Immature natural killer cell (primary cell): ENCODE measurements around the gene ARMC8. TPM values are rescaled to one million over a fixed set of nuclear protein-coding genes. Genes with fewer than 3 reads are reported as not detected.
A peak's percentile ranks its signal among the peaks of the same experiment; 100 is the strongest.
"Not testable (repeated sequence)": the region's sequence is repeated elsewhere in the genome, so short reads cannot be mapped to it uniquely, and the experiment has no call there.

Source experiments
- DNase-seq, 3 donors: peaks; one replicate each; pipeline ENCODE4 v3.0.0; 2022; ENCODE audit warnings: mixed read lengths in 1 of 3
- H3K27ac Mint-ChIP-seq, 6 donors: one replicate each; pipeline ENCODE4 v1.8.0; 2020; ENCODE audit warnings: mixed read lengths in 6 of 6, mild to moderate bottlenecking in 5 of 6, inconsistent platforms in 4 of 6, moderate library complexity in 3 of 6
- H3K27me3 Mint-ChIP-seq, 3 donors: one replicate each; pipeline ENCODE4 v1.8.0; 2020 to 2021; ENCODE audit warnings: low read depth in 3 of 3, mild to moderate bottlenecking in 3 of 3, mixed read lengths in 3 of 3, moderate library complexity in 3 of 3, inconsistent platforms in 1 of 3
- H3K36me3 Mint-ChIP-seq, 3 donors: one replicate each; pipeline ENCODE4 v1.8.0; 2020; ENCODE audit warnings: mixed read lengths in 3 of 3, inconsistent platforms in 2 of 3, mild to moderate bottlenecking in 2 of 3
- H3K4me1 Mint-ChIP-seq, 2 donors: one replicate each; pipeline ENCODE4 v1.8.0; 2020; ENCODE audit warnings: inconsistent platforms in 2 of 2, mild to moderate bottlenecking in 2 of 2, mixed read lengths in 2 of 2, moderate library complexity in 1 of 2
- H3K4me3 Mint-ChIP-seq, 5 donors: one replicate each; pipeline ENCODE4 v1.8.0; 2020; ENCODE audit warnings: mild to moderate bottlenecking in 5 of 5, mixed read lengths in 5 of 5, inconsistent platforms in 3 of 5, moderate library complexity in 3 of 5
- H3K9me3 Mint-ChIP-seq, 6 donors: one replicate each; pipeline ENCODE4 v1.8.0; 2020; ENCODE audit warnings: mild to moderate bottlenecking in 6 of 6, mixed read lengths in 6 of 6, inconsistent platforms in 4 of 6, moderate library complexity in 3 of 6
- polyA plus RNA-seq, 3 donors: library from polyadenylated mRNA; unstranded; fragments of 300-500 nt; fragmentation: Illumina TruSeq; gene quantifications; one replicate each; pipeline ENCODE4 v1.2.3, GENCODE V29; 2021

The ARMC8 gene, protein sequence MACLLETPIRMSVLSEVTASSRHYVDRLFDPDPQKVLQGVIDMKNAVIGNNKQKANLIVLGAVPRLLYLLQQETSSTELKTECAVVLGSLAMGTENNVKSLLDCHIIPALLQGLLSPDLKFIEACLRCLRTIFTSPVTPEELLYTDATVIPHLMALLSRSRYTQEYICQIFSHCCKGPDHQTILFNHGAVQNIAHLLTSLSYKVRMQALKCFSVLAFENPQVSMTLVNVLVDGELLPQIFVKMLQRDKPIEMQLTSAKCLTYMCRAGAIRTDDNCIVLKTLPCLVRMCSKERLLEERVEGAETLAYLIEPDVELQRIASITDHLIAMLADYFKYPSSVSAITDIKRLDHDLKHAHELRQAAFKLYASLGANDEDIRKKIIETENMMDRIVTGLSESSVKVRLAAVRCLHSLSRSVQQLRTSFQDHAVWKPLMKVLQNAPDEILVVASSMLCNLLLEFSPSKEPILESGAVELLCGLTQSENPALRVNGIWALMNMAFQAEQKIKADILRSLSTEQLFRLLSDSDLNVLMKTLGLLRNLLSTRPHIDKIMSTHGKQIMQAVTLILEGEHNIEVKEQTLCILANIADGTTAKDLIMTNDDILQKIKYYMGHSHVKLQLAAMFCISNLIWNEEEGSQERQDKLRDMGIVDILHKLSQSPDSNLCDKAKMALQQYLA
- 10 to 100 TPM; 33.5 to 61.1 (median 34.1) TPM for polyA plus RNA-seq

DNA sequence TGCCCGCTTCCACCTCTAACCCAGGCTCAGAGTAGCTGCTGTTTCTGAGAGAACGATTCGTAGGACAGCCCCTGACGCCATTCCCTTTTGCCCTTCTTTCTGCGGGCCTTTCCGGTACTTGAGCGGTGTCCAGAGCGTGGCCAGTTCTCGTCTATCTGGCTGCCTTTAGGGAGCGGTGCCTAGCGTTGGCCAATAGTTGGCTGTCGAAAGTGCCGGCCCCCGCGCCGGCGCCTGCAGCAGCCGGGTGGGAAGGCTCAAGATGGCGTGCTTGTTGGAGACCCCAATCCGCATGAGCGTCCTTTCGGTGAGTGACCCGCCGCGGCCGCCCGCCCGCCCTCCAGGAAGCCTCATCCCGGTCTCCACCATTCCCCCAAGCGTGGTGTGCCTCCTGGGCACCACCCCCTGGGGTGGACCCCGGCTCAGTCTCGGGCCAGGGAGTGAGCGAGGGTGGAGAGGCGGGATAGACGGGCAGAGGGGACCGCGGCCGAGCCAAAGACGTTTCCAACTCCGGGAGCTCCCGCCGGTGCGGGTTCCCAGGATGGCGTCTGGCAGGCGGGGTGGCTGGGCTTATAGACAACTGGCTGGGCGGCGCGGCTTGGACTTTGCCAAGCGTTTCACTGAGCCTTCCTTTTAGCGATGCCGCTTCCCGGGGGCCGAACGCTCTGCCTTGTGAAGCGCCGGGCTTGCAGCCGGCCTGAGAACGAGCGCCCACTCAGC lies at the start of gene ARMC8:
Gene ARMC8, plus strand, starts transcription at position 6 of the 717 bp plus-strand sequence. Its CDS starts 254 bp downstream, at position 260.
- Mint-ChIP-seq H3K27ac (peak within 1 kb of the TSS; percentile 87 to 98 (median 94)), H3K36me3 (peaks cover 0 to 4% (median 0%) of the 10 kb centered on the region in 3 donors), H3K4me3 (peak within 1 kb of the TSS; percentile 96 to 99 (median 98)), H3K9me3 (no peaks in the 10 kb centered on the region), H3K4me1 (peaks cover 40 to 55% of the 10 kb centered on the region in 2 donors), H3K27me3 (peaks cover 6 to 14% (median 7%) of the 10 kb centered on the region in 3 donors)
- DNase-seq, result no peak

GRCh38 chr3:138137861-138138260 lies 49.2 kb upstream of the ARMC8 start:
- no peaks in the 10 kb centered on the region for H3K9me3 Mint-ChIP-seq
- H3K27ac Mint-ChIP-seq, result no peak overlapping the region
- no peaks in the 10 kb centered on the region for H3K36me3 Mint-ChIP-seq
- H3K27me3 Mint-ChIP-seq, result peaks cover 0 to 6% (median 4%) of the 10 kb centered on the region in 3 donors
- DNase-seq, result no peak
- H3K4me3 Mint-ChIP-seq, result no peak overlapping the region
- H3K4me1 Mint-ChIP-seq, result no peaks in the 10 kb centered on the region

GRCh38 chr3:138139691-138140090 lies 47.4 kb upstream of the ARMC8 start:
- Mint-ChIP-seq H3K36me3 (no peaks in the 10 kb centered on the region), H3K4me3 (no peak overlapping the region), H3K9me3 (peaks cover 0 to 2% (median 0%) of the 10 kb centered on the region in 6 donors), H3K27me3 (peaks cover 0 to 6% (median 3%) of the 10 kb centered on the region in 3 donors), H3K4me1 (no peaks in the 10 kb centered on the region), H3K27ac (no peak overlapping the region)
- no peak for DNase-seq

GRCh38 chr3:138140940-138141339 lies 46.2 kb upstream of the ARMC8 start:
- Mint-ChIP-seq H3K4me3 (no peak overlapping the region), H3K36me3 (no peaks in the 10 kb centered on the region), H3K27me3 (peaks cover 0 to 6% (median 3%) of the 10 kb centered on the region in 3 donors), H3K27ac (no peak overlapping the region), H3K9me3 (peaks cover 0 to 2% (median 0%) of the 10 kb centered on the region in 6 donors), H3K4me1 (no peaks in the 10 kb centered on the region)
- no peak for DNase-seq

GRCh38 chr3:138142181-138142580 lies 44.9 kb upstream of the ARMC8 start:
- not testable (repeated sequence) for DNase-seq, H3K36me3 Mint-ChIP-seq, H3K27ac Mint-ChIP-seq, H3K4me3 Mint-ChIP-seq, H3K9me3 Mint-ChIP-seq, H3K4me1 Mint-ChIP-seq, H3K27me3 Mint-ChIP-seq

GRCh38 chr3:138148503-138148902 lies 38.6 kb upstream of the ARMC8 start:
- no peak overlapping the region for H3K4me3 Mint-ChIP-seq
- H3K9me3 Mint-ChIP-seq, result peaks cover 0 to 1% (median 0%) of the 10 kb centered on the region in 6 donors
- no peak overlapping the region for H3K27ac Mint-ChIP-seq
- no peaks in the 10 kb centered on the region for H3K4me1 Mint-ChIP-seq
- no peak for DNase-seq
- no peaks in the 10 kb centered on the region for H3K36me3 Mint-ChIP-seq
- H3K27me3 Mint-ChIP-seq, result peaks cover 0 to 5% (median 0%) of the 10 kb centered on the region in 3 donors

GRCh38 chr3:138154534-138154933 lies 32.6 kb upstream of the ARMC8 start:
- peaks cover 0 to 6% (median 0%) of the 10 kb centered on the region in 3 donors for H3K36me3 Mint-ChIP-seq
- no peak for DNase-seq
- H3K4me3 Mint-ChIP-seq, result no peak overlapping the region
- H3K27me3 Mint-ChIP-seq, result peaks cover 0 to 10% (median 0%) of the 10 kb centered on the region in 3 donors
- H3K4me1 Mint-ChIP-seq, result no peaks in the 10 kb centered on the region
- peaks cover 0 to 5% (median 1%) of the 10 kb centered on the region in 6 donors for H3K9me3 Mint-ChIP-seq
- no peak overlapping the region for H3K27ac Mint-ChIP-seq

GRCh38 chr3:138157743-138158142 lies 29.4 kb upstream of the ARMC8 start:
- Mint-ChIP-seq H3K27ac (no peak overlapping the region), H3K4me3 (no peak overlapping the region), H3K9me3 (peaks cover 0 to 5% (median 1%) of the 10 kb centered on the region in 6 donors), H3K36me3 (peaks cover 11 to 25% (median 14%) of the 10 kb centered on the region in 3 donors), H3K27me3 (peaks cover 0 to 10% (median 0%) of the 10 kb centered on the region in 3 donors), H3K4me1 (no peaks in the 10 kb centered on the region)
- no peak for DNase-seq

- no peak overlapping the region for H3K27ac Mint-ChIP-seq
- H3K4me3 Mint-ChIP-seq, result no peak overlapping the region
- peaks cover 29 to 55% (median 37%) of the 10 kb centered on the region in 3 donors for H3K36me3 Mint-ChIP-seq
Observed at GRCh38 chr3:138165061-138165460, 22.0 kb upstream of the ARMC8 start.

DNA sequence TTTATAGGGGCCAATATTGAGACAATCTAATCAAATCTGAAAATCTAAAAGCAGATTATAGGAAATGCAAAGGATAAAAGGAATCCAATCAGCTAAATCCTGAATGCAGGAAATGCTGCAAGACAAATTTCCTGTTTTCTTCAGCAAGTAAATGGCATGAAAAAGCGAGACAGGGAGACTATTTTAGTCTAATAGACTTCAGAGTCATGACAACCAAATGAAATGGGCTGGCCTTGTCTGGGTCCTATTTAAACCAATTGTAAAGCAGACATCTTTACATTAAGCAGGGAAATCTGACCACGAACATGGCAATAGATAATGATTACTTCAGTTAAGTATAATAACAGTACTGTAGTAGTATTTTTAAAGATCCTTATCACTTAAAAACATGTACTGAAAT lies 14.5 kb upstream of the ARMC8 start:
- no peaks in the 10 kb centered on the region for H3K9me3 Mint-ChIP-seq
- no peak for DNase-seq
- peak overlapping the region in 4 of 5 donors; percentile 44 to 98 (median 48) for H3K4me3 Mint-ChIP-seq
- peaks cover 9 to 17% (median 12%) of the 10 kb centered on the region in 3 donors for H3K36me3 Mint-ChIP-seq
- H3K27me3 Mint-ChIP-seq, result peaks cover 0 to 6% (median 6%) of the 10 kb centered on the region in 3 donors
- peaks cover 29 to 46% of the 10 kb centered on the region in 2 donors for H3K4me1 Mint-ChIP-seq
- peak overlapping the region in 5 of 6 donors; percentile 7 to 51 (median 33) for H3K27ac Mint-ChIP-seq

More at GRCh38 chr3:138165061-138165460, 22.0 kb upstream of the ARMC8 start:
- Mint-ChIP-seq H3K27me3 (no peaks in the 10 kb centered on the region), H3K4me1 (peaks cover 0 to 15% of the 10 kb centered on the region in 2 donors), H3K9me3 (no peaks in the 10 kb centered on the region)
- DNase-seq, result no peak

DNA sequence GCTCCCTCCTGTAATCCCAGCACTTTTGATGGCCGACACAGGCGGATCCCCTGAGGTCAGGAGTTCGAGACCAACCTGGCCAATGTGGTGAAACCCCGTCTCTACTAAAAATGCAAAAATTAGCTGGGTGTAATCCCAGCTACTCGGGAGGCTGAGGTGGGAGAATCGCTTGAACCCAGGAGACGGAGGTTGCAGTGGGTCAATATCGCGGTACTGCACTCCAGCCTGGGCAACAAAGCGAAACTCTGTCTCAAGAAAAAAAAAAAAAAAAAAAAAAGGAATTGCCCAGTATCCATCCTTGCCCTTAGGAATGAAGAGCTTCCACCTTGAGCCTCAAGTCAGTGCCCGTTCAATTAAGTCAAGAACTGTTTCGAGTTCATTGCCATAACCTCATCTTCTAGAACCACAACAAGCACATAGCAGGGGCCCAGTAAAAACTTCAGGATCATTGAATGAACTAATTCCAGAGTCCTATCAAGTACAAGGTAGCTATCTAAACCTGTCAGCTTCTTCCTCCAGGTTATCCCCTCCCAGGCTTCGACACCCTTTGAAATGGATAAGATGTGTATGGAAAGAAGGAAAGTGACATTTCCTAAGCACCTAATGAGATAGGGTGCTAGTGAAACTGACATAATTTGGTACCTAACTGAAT lies 13.2 kb upstream of the ARMC8 start:
- H3K27ac Mint-ChIP-seq, result peak overlapping the region; percentile 91 to 96 (median 93)
- H3K4me1 Mint-ChIP-seq, result peaks cover 29 to 46% of the 10 kb centered on the region in 2 donors
- H3K9me3 Mint-ChIP-seq, result no peaks in the 10 kb centered on the region
- peak overlapping the region; percentile 98 to 99 (median 98) for H3K4me3 Mint-ChIP-seq
- peaks cover 9 to 13% (median 10%) of the 10 kb centered on the region in 3 donors for H3K36me3 Mint-ChIP-seq
- H3K27me3 Mint-ChIP-seq, result peaks cover 0 to 6% (median 6%) of the 10 kb centered on the region in 3 donors
- DNase-seq, result no peak

DNA sequence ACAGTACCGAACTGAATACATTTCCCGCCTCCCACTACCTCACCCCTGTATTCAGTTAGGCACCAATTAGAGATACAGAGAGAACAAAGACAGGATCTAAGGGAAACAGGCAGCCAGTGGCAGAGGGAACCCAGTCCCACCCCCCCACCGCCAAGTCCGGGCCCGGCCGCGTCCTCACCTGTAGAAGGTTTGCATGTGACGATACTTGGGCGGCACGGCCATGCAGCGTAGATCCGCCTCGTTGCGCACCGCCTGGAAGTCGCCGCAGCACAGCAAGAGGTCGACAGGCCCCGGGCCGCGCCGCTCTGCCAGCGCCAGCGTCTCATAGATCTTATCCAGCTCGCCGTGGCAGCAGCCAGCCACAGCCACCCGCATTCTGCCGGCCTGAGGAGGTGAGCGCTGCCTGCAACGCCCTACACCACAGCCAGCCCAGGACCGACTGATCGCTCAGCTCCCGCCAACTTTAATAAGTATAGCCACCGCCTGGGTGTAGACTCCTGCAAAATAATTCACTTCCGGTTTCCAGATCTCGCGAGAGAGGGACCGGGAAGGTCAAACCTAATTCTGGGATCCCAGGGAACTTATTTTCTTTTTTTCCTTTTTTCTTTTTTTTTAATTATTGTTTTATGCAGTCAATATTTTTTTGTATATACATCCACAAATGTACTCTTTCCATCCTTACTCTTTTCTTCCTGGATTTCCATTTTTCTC lies 12.5 kb upstream of the ARMC8 start, which contains the start of gene DBR1:
Gene DBR1, minus strand, starts transcription at position 501 of the 711 bp plus-strand sequence. Its CDS starts 126 bp downstream, at position 375.
- H3K36me3 Mint-ChIP-seq, result peaks cover 8 to 11% (median 9%) of the 10 kb centered on the region in 3 donors
- H3K27ac Mint-ChIP-seq, result peak within 1 kb of the TSS; percentile 91 to 96 (median 93)
- peaks cover 29 to 46% of the 10 kb centered on the region in 2 donors for H3K4me1 Mint-ChIP-seq
- peaks cover 0 to 9% (median 6%) of the 10 kb centered on the region in 3 donors for H3K27me3 Mint-ChIP-seq
- peak within 1 kb of the TSS; percentile 98 to 99 (median 98) for H3K4me3 Mint-ChIP-seq
- DNase-seq, result peak; percentile 77 to 82 (median 81)
- H3K9me3 Mint-ChIP-seq, result no peaks in the 10 kb centered on the region
